H1 (cell line): ENCODE data around the gene ATP7A. TPM values are rescaled to one million over a fixed set of nuclear protein-coding genes. Genes with fewer than 3 reads are reported as not detected.

Source experiments
- CTCF ChIA-PET: fragments of 300-600 bp; sonication (Branson Sonifier 250); formaldehyde crosslinking; loops from one replicate; lab custom pipeline; 2021; ENCODE audit not compliant: partially characterized antibody; lab: Charles Lee
- POLR2A ChIA-PET: fragments of 300-600 bp; sonication (Branson Sonifier 250); formaldehyde crosslinking; loops from one replicate; lab custom pipeline; 2021; ENCODE audit warnings: inconsistent platforms; ENCODE audit not compliant: partially characterized antibody; lab: Charles Lee
- DNase-seq, 2 experiments: peaks; one replicate each; pipeline versions ENCODE4 v3.0.0 to v3.0.0-alpha.2; 2010 to 2022; ENCODE audit warnings: low spot score in 2 of 2, low read depth in 1 of 2, mixed read lengths in 1 of 2
- FAIRE-seq: peaks from 2 replicates; lab custom pipeline; 2011; peaks lifted over from hg19 to GRCh38; lab: Jason Lieb, UNC
- H2AFZ ChIP-seq: 2 replicates; pipeline ENCODE4 v1.8.1; 2012; ENCODE audit warnings: low read length, inconsistent platforms
- H2AK5ac ChIP-seq: 2 replicates; pipeline ENCODE4 v1.6.1; 2013; ENCODE audit warnings: low read depth, low read length
- H2BK120ac ChIP-seq: replicated peaks from 2 replicates; pipeline ENCODE3; 2013; ENCODE audit warnings: low read depth, low read length, inconsistent platforms
- H2BK12ac ChIP-seq: 2 replicates; pipeline ENCODE4 v1.6.1; 2013; ENCODE audit warnings: low read depth, low read length
- H2BK15ac ChIP-seq: 2 replicates; pipeline ENCODE4 v1.6.1; 2013; ENCODE audit warnings: low read length
- H2BK20ac ChIP-seq: 2 replicates; pipeline ENCODE4 v1.6.1; 2013; ENCODE audit warnings: low read length
- H2BK5ac ChIP-seq: 2 replicates; pipeline ENCODE4 v1.6.1; 2013; ENCODE audit warnings: low read depth, low read length
- H3K14ac ChIP-seq: 2 replicates; pipeline ENCODE4 v1.6.1; 2013; ENCODE audit warnings: inconsistent platforms; ENCODE audit not compliant: insufficient read length
- H3K18ac ChIP-seq: 2 replicates; pipeline ENCODE4 v1.6.1; 2013; ENCODE audit warnings: low read length; ENCODE audit errors: extremely low read depth
- H3K23ac ChIP-seq: 2 replicates; pipeline ENCODE4 v1.6.1; 2013; ENCODE audit warnings: inconsistent platforms; ENCODE audit not compliant: insufficient read length
- H3K23me2 ChIP-seq: 2 replicates; pipeline ENCODE4 v1.6.1; 2013; ENCODE audit warnings: low read depth, low read length
- H3K27ac ChIP-seq: 2 replicates; pipeline ENCODE4 v1.6.1; 2011; ENCODE audit warnings: low read depth, low read length, inconsistent platforms
- H3K27me3 ChIP-seq, 4 experiments: replicated peaks in 1 of 4; 1 replicate in 1 of 4; 2 replicates in 3 of 4; pipeline versions ENCODE4 v1.6.1 to v1.8.1; 2011 to 2013; ENCODE audit warnings: low read length in 3 of 4, mild to moderate bottlenecking in 3 of 4, inconsistent platforms in 2 of 4, mixed read lengths in 2 of 4, moderate library complexity in 1 of 4; ENCODE audit not compliant: control insufficient read depth in 3 of 4, insufficient read depth in 3 of 4; ENCODE audit errors: extremely low read depth in 1 of 4
- H3K36me3 ChIP-seq, 4 experiments: 2 replicates each; pipeline versions ENCODE4 v1.6.1 to v1.8.1; 2011 to 2013; ENCODE audit warnings: mild to moderate bottlenecking in 4 of 4, low read length in 3 of 4, moderate library complexity in 2 of 4, control low read depth in 1 of 4, inconsistent platforms in 1 of 4; ENCODE audit not compliant: insufficient read depth in 4 of 4, control insufficient read depth in 2 of 4
- H3K4ac ChIP-seq: replicated peaks from 2 replicates; pipeline ENCODE3; 2013; ENCODE audit warnings: low read length, low read depth, mixed read lengths, inconsistent platforms; ENCODE audit not compliant: insufficient read length
- H3K4me1 ChIP-seq, 4 experiments: replicated peaks in 1 of 4; 1 replicate in 1 of 4; 2 replicates in 3 of 4; pipeline versions ENCODE4 v1.6.1 to v1.8.1; 2011 to 2013; ENCODE audit warnings: low read length in 3 of 4, inconsistent platforms in 2 of 4, mixed read lengths in 1 of 4; ENCODE audit not compliant: insufficient read depth in 4 of 4, control insufficient read depth in 3 of 4
- H3K4me2 ChIP-seq, 2 experiments: 2 replicates each; pipeline versions ENCODE4 v1.6.1 to v1.8.1; 2011 to 2013; ENCODE audit warnings: low read depth in 2 of 2, low read length in 2 of 2, control low read depth in 1 of 2, inconsistent platforms in 1 of 2, mild to moderate bottlenecking in 1 of 2; ENCODE audit not compliant: insufficient read depth in 1 of 2
- H3K4me3 ChIP-seq, 4 experiments: fragments of 200-600, 300-600 bp in 1 of 4; sonication (generic), shearing (Covaris generic), sonication (Bioruptor Twin) in 1 of 4; 2 replicates each; pipeline versions ENCODE4 v1.5.1 to v1.8.1; 2011 to 2016; ENCODE audit warnings: low read length in 4 of 4, low read depth in 3 of 4, control low read depth in 2 of 4, inconsistent platforms in 2 of 4, mild to moderate bottlenecking in 2 of 4, mixed read lengths in 1 of 4, moderate library complexity in 1 of 4; ENCODE audit not compliant: insufficient read depth in 2 of 4; ENCODE audit errors: extremely low read depth in 1 of 4
- H3K56ac ChIP-seq: replicated peaks from 2 replicates; pipeline ENCODE3; 2013; ENCODE audit warnings: low read depth, mild to moderate bottlenecking, mixed read lengths, low read length, inconsistent platforms; ENCODE audit not compliant: insufficient read length
- H3K79me1 ChIP-seq: 2 replicates; pipeline ENCODE4 v1.6.1; 2013; ENCODE audit warnings: low read depth, low read length, control low read depth
- H3K79me2 ChIP-seq, 2 experiments: 2 replicates each; pipeline versions ENCODE4 v1.6.1 to v1.8.1; 2012 to 2013; ENCODE audit warnings: low read length in 2 of 2, mild to moderate bottlenecking in 2 of 2, inconsistent platforms in 1 of 2; ENCODE audit not compliant: insufficient read depth in 2 of 2, control insufficient read depth in 1 of 2
- H3K9ac ChIP-seq, 4 experiments: replicated peaks in 1 of 4; 1 replicate in 1 of 4; 2 replicates in 3 of 4; pipeline versions ENCODE4 v1.6.1 to v1.8.1; 2011 to 2013; ENCODE audit warnings: low read depth in 3 of 4, low read length in 3 of 4, control low read depth in 2 of 4, mild to moderate bottlenecking in 2 of 4, moderate library complexity in 2 of 4, inconsistent platforms in 1 of 4; ENCODE audit errors: extremely low read depth in 1 of 4
- H3K9me3 ChIP-seq, 2 experiments: 2 replicates each; pipeline versions ENCODE4 v1.6.1 to v1.8.1; 2012 to 2013; ENCODE audit warnings: mild to moderate bottlenecking in 2 of 2, moderate library complexity in 2 of 2, control low read depth in 1 of 2, inconsistent platforms in 1 of 2, low read depth in 1 of 2, low read length in 1 of 2, mixed read lengths in 1 of 2; ENCODE audit not compliant: insufficient read depth in 2 of 2
- H4K20me1 ChIP-seq, 2 experiments: replicated peaks in 1 of 2; 2 replicates each; pipeline versions ENCODE3 to v1.8.1; 2011 to 2013; ENCODE audit warnings: inconsistent platforms in 2 of 2, low read length in 2 of 2, mild to moderate bottlenecking in 1 of 2; ENCODE audit not compliant: insufficient read depth in 2 of 2, control insufficient read depth in 1 of 2
- H4K5ac ChIP-seq: 2 replicates; pipeline ENCODE4 v1.6.1; 2013; ENCODE audit warnings: low read length, low read depth, mixed read lengths, inconsistent platforms; ENCODE audit not compliant: insufficient read length
- H4K8ac ChIP-seq: 2 replicates; pipeline ENCODE4 v1.8.0; 2013; ENCODE audit warnings: mild to moderate bottlenecking, moderate library complexity, low read length, inconsistent platforms; ENCODE audit not compliant: insufficient read depth; ENCODE audit errors: extremely low read depth
- H4K91ac ChIP-seq: replicated peaks from 2 replicates; pipeline ENCODE3; 2013; ENCODE audit warnings: low read length, mixed read lengths, inconsistent platforms; ENCODE audit not compliant: insufficient read length
- EZH2 ChIP-seq: fragments of 200-600 bp; sonication (generic); IDR thresholded peaks from 2 replicates; pipeline ENCODE4 v1.7.1; 2012; ENCODE audit warnings: low read depth, mild to moderate bottlenecking, moderate library complexity, low read length, inconsistent platforms; ENCODE audit not compliant: severe bottlenecking
- POU5F1 ChIP-seq: IDR thresholded peaks from 2 replicates; pipeline ENCODE4 v1.6.1; 2011; ENCODE audit warnings: low read depth, mild to moderate bottlenecking, low read length, moderate library complexity
- RBBP5 ChIP-seq: IDR thresholded peaks from 2 replicates; pipeline ENCODE4 v1.7.1; 2012; ENCODE audit warnings: low read depth, mild to moderate bottlenecking, inconsistent platforms, low read length, moderate library complexity, borderline replicate concordance
- SP1 ChIP-seq: IDR thresholded peaks from 2 replicates; pipeline ENCODE4 v1.6.1; 2011; ENCODE audit warnings: low read depth, low read length
- TAF7 ChIP-seq: optimal IDR thresholded peaks from 2 replicates; pipeline ENCODE3; 2011; ENCODE audit warnings: low read depth, mild to moderate bottlenecking, inconsistent platforms, low read length, moderate library complexity, borderline replicate concordance
- TBP ChIP-seq: IDR thresholded peaks from 2 replicates; pipeline ENCODE4 v1.6.1; 2011; ENCODE audit warnings: low read depth, low read length, improper control_type of control experiment
- YY1 ChIP-seq: IDR thresholded peaks from 2 replicates; pipeline ENCODE4 v1.6.1; 2011; ENCODE audit warnings: low read depth, mild to moderate bottlenecking, low read length
- ZNF274 ChIP-seq: IDR thresholded peaks from 2 replicates; pipeline ENCODE4 v1.7.0; 2012; ENCODE audit warnings: low read length, borderline replicate concordance; ENCODE audit errors: extremely low read depth
- WGBS, 2 experiments: shearing (Covaris generic) in 1 of 2; methylation state at CpG; one replicate each; pipeline versions ENCODE4 v1.1.6 to v1.1.7; 2013 to 2015; ENCODE audit warnings: low lambda C conversion rate in 2 of 2, mixed read lengths in 2 of 2, inconsistent platforms in 1 of 2, low coverage in 1 of 2, missing lambda C conversion rate in 1 of 2; ENCODE audit not compliant: insufficient replicate concordance in 2 of 2, insufficient coverage in 1 of 2, insufficient read length in 1 of 2; ENCODE audit errors: extremely low coverage in 1 of 2, missing lambda C conversion rate in 1 of 2; 5-methylcytosine and 5-hydroxymethylcytosine counted together
- polyA plus RNA-seq, 7 experiments: library from polyadenylated mRNA; depleted of rRNA in 3 of 7; stranded (reverse) in 5 of 7; unstranded in 2 of 7; fragments of >200 nt in 5 of 7; fragments of 200-250 nt in 2 of 7; gene quantifications; 1 replicate in 5 of 7; 2 replicates in 1 of 7; 4 replicates in 1 of 7; pipeline versions ENCODE4 v1.2.1 to v1.2.3, GENCODE V29; 2011 to 2013; ENCODE audit warnings: missing spikeins in 2 of 7, mixed read lengths in 2 of 7
- total RNA-seq: library from RNA; stranded (reverse); fragmentation: NEBNext Ultra II Directional; extraction: Animal tissue kit (Norgen Biotek cat#: 25700); gene quantifications from 2 replicates; pipeline ENCODE4 v1.2.1, GENCODE V29; 2021

ATP7A gene
- total and polyA plus RNA-seq, 2 of the 8 experiments (the other 6 are each of a cell fraction or from before 2014, with no cell fraction given), result 0.73 to 2.8 TPM

- Histone ChIP-seq H3K79me2 (no peaks in the 10 kb centered on the region), H3K4me2 (no peak overlapping the region), H3K9ac (no peak overlapping the region), H3K14ac (no peak overlapping the region), H4K20me1 (no peaks in the 10 kb centered on the region), H3K27ac (no peak overlapping the region), H2BK120ac (no peak overlapping the region), H3K27me3 (no peaks in the 10 kb centered on the region), H3K56ac (no peak overlapping the region), H2BK15ac (no peak overlapping the region), H3K9me3 (no peaks in the 10 kb centered on the region), H3K4me3 (no peak overlapping the region), H3K4ac (no peak overlapping the region), H3K36me3 (no peaks in the 10 kb centered on the region), H2BK5ac (no peak overlapping the region), H3K79me1 (no peaks in the 10 kb centered on the region), H2AK5ac (no peak overlapping the region), H3K18ac (no peak overlapping the region), H2BK12ac (no peak overlapping the region), H4K8ac (no peak overlapping the region), H4K91ac (no peak overlapping the region), H2AFZ (no peak overlapping the region), H3K23me2 (no peaks in the 10 kb centered on the region), H3K23ac (no peak overlapping the region), H4K5ac (no peak overlapping the region), H2BK20ac (no peak overlapping the region), H3K4me1 (no peaks in the 10 kb centered on the region)
- TF ChIP-seq EZH2 (no peak), YY1 (no peak), ZNF274 (no peak), TBP (no peak), SP1 (no peak), POU5F1 (no peak), RBBP5 (no peak), TAF7 (no peak)
- ChIA-PET POLR2A (interaction anchor here (0.6 kb wide), 1 partner anchor 582 kb away, joined by 4 read pairs; no protein-coding TSS in a partner anchor), CTCF (interaction anchor here (0.7 to 1.4 kb wide), 2 partner anchors 200 to 583 kb away, joined by 3 to 4 read pairs; no protein-coding TSS in a partner anchor)
- DNase-seq (no peak), FAIRE-seq (no peak)
- 90% methylated on average over 3 of the region's 3 CpGs; no CpG with 5 or more reads in 1 of the 2 experiments for WGBS, 2 experiments
Measured at GRCh38 chrX:78027798-78028197, 117.3 kb downstream of the ATP7A start.
